HEK293 (cell line): ENCODE results near the gene CELF1.
A peak's percentile ranks its signal among the peaks of the same experiment; 100 is the strongest.
"Not testable (repeated sequence)": the region's sequence is repeated elsewhere in the genome, so short reads cannot be mapped to it uniquely, and the experiment has no call there.

Source experiments
- CTCF ChIA-PET: fragments of 350-600 bp; formaldehyde crosslinking; extraction: SDS; loops from one replicate; lab custom pipeline; 2021; ENCODE audit warnings: antibody characterized with exemption; lab: Yijun Ruan, JAX
- POLR2A ChIA-PET: fragments of 300-600 bp; formaldehyde crosslinking; extraction: SDS; loops from one replicate; lab custom pipeline; 2020; ENCODE audit warnings: antibody characterized with exemption, inconsistent platforms; lab: Yijun Ruan, JAX
- H3K27ac ChIP-seq: fragments of 200-500 bp; sonication (Bioruptor generic); 2 replicates; pipeline ENCODE4 v1.5.1; 2014; ENCODE audit warnings: low read depth, low read length, control low read depth, inconsistent platforms; ENCODE audit errors: extremely low read depth
- H3K36me3 ChIP-seq, 2 experiments: fragments of 200-500 bp in 1 of 2; sonication (Bioruptor generic) in 1 of 2; 1 replicate in 1 of 2; 2 replicates in 1 of 2; pipeline ENCODE4 v1.5.1; 2014 to 2017; ENCODE audit warnings: inconsistent platforms in 2 of 2, low read length in 2 of 2; ENCODE audit not compliant: control insufficient read depth in 2 of 2, insufficient read depth in 1 of 2
- H3K4me1 ChIP-seq: fragments of 200-500 bp; sonication (Bioruptor generic); 2 replicates; pipeline ENCODE4 v1.5.1; 2014; ENCODE audit warnings: mild to moderate bottlenecking, low read length, inconsistent platforms; ENCODE audit not compliant: control insufficient read depth, insufficient read depth
- H3K4me3 ChIP-seq: 2 replicates; pipeline ENCODE4 v1.5.1; 2011; ENCODE audit warnings: low read depth, mild to moderate bottlenecking, control low read depth, low read length, moderate library complexity
- H3K9me3 ChIP-seq: fragments of 200-500 bp; sonication (Bioruptor generic); 2 replicates; pipeline ENCODE4 v1.5.1; 2014; ENCODE audit warnings: low read depth, low read length, inconsistent platforms; ENCODE audit not compliant: control insufficient read depth, insufficient read depth
- KLF10 ChIP-seq: fragments of 450-650 bp; IDR thresholded peaks from 2 replicates; pipeline ENCODE4 v1.5.1; 2018; ENCODE audit warnings: missing biosample characterization, mild to moderate bottlenecking, missing genetic modification characterization
- WT1 ChIP-seq: fragments of 450-650 bp; formaldehyde crosslinking; IDR thresholded peaks from 2 replicates; pipeline ENCODE4 v1.5.1; 2016; ENCODE audit warnings: missing biosample characterization, missing genetic modification characterization
- YY2 ChIP-seq: fragments of 450-650 bp; formaldehyde crosslinking; IDR thresholded peaks from 2 replicates; pipeline ENCODE4 v1.5.1; 2016; ENCODE audit warnings: missing biosample characterization, missing genetic modification characterization
- ZBTB48 ChIP-seq: fragments of 450-650 bp; formaldehyde crosslinking; IDR thresholded peaks from 2 replicates; pipeline ENCODE4 v1.5.1; 2016; ENCODE audit warnings: missing biosample characterization, missing genetic modification characterization
- ZNF121 ChIP-seq: fragments of 450-650 bp; formaldehyde crosslinking; IDR thresholded peaks from 2 replicates; pipeline ENCODE4 v1.5.1; 2016; ENCODE audit warnings: missing biosample characterization, missing genetic modification characterization
- ZNF221 ChIP-seq: fragments of 450-650 bp; formaldehyde crosslinking; IDR thresholded peaks from 2 replicates; pipeline ENCODE4 v1.5.1; 2017; ENCODE audit warnings: missing biosample characterization, missing genetic modification characterization, borderline replicate concordance
- ZNF24 ChIP-seq: fragments of 450-650 bp; formaldehyde crosslinking; IDR thresholded peaks from 2 replicates; pipeline ENCODE4 v1.5.1; 2016; ENCODE audit warnings: missing biosample characterization, missing genetic modification characterization
- ZNF362 ChIP-seq: fragments of 450-650 bp; formaldehyde crosslinking; IDR thresholded peaks from 2 replicates; pipeline ENCODE4 v1.5.1; 2016; ENCODE audit warnings: missing biosample characterization, missing genetic modification characterization
- ZNF600 ChIP-seq: fragments of 450-650 bp; formaldehyde crosslinking; IDR thresholded peaks from 2 replicates; pipeline ENCODE4 v1.5.1; 2016; ENCODE audit warnings: missing biosample characterization, missing genetic modification characterization
- ZSCAN16 ChIP-seq: fragments of 450-650 bp; formaldehyde crosslinking; IDR thresholded peaks from 2 replicates; pipeline ENCODE4 v1.5.1; 2016; ENCODE audit warnings: missing biosample characterization, missing genetic modification characterization
- ZXDB ChIP-seq: fragments of 450-650 bp; formaldehyde crosslinking; IDR thresholded peaks from 2 replicates; pipeline ENCODE4 v1.5.1; 2016; ENCODE audit warnings: missing biosample characterization, missing genetic modification characterization
- TF ChIP-seq, protein P1 (sequence below): fragments of 450-650 bp; formaldehyde crosslinking; IDR thresholded peaks from 2 replicates; pipeline ENCODE4 v1.5.1; 2016; ENCODE audit warnings: missing biosample characterization, missing genetic modification characterization
- TF ChIP-seq, protein P2 (sequence below): fragments of 450-650 bp; formaldehyde crosslinking; IDR thresholded peaks from 2 replicates; pipeline ENCODE4 v1.5.1; 2016; ENCODE audit warnings: missing biosample characterization, missing genetic modification characterization

The CELF1 gene

GRCh38 chr11:47564366-47564765 lies 11.4 kb upstream of the CELF1 start:
- not testable (repeated sequence) for H3K27ac ChIP-seq, H3K4me3 ChIP-seq, H3K4me1 ChIP-seq, H3K9me3 ChIP-seq
- ChIA-PET POLR2A (interaction anchor here (1.0 to 5.0 kb wide), 3 partner anchors 12 to 284 kb away, joined by 4 to 31 read pairs (median 14); partner anchors contain the start of genes CELF1, KBTBD4, NDUFS3 and NUP160), CTCF (interaction anchor here (0.6 to 4.1 kb wide), 5 partner anchors 9 to 350 kb away, joined by 3 to 16 read pairs (median 4); partner anchors contain the start of genes CELF1 and DDB2)
- H3K36me3 ChIP-seq: peaks cover 3 to 11% of the 10 kb centered on the region in 2 experiments; a peak in 2 of 3 replicates
- 0 out of 2 replicates have a peak, but pooled peaks have one; percentile 10 for TF ChIP-seq ZNF121 (tag by site-specific recombination)

- CTCF ChIA-PET: interaction anchor here (0.6 kb wide), 1 partner anchor 729 kb away, joined by 3 read pairs; no protein-coding TSS in a partner anchor
- H3K27ac ChIP-seq, H3K36me3 ChIP-seq, H3K4me1 ChIP-seq, H3K4me3 ChIP-seq, H3K9me3 ChIP-seq: not testable (repeated sequence)
- POLR2A ChIA-PET: interaction anchor here (0.6 to 3.7 kb wide), 3 partner anchors 10 to 13 kb away, joined by 4 to 14 read pairs (median 4); partner anchors contain the start of gene CELF1
- TF ChIP-seq, protein P1, sequence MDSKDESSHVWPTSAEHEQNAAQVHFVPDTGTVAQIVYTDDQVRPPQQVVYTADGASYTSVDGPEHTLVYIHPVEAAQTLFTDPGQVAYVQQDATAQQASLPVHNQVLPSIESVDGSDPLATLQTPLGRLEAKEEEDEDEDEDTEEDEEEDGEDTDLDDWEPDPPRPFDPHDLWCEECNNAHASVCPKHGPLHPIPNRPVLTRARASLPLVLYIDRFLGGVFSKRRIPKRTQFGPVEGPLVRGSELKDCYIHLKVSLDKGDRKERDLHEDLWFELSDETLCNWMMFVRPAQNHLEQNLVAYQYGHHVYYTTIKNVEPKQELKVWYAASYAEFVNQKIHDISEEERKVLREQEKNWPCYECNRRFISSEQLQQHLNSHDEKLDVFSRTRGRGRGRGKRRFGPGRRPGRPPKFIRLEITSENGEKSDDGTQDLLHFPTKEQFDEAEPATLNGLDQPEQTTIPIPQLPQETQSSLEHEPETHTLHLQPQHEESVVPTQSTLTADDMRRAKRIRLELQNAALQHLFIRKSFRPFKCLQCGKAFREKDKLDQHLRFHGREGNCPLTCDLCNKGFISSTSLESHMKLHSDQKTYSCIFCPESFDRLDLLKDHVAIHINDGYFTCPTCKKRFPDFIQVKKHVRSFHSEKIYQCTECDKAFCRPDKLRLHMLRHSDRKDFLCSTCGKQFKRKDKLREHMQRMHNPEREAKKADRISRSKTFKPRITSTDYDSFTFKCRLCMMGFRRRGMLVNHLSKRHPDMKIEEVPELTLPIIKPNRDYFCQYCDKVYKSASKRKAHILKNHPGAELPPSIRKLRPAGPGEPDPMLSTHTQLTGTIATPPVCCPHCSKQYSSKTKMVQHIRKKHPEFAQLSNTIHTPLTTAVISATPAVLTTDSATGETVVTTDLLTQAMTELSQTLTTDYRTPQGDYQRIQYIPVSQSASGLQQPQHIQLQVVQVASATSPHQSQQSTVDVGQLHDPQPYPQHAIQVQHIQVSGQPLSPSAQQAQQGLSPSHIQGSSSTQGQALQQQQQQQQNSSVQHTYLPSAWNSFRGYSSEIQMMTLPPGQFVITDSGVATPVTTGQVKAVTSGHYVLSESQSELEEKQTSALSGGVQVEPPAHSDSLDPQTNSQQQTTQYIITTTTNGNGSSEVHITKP (tag by site-specific recombination): peak; percentile 82
- TF ChIP-seq ZNF600 (tag by site-specific recombination) (peak; percentile 61), ZNF362 (tag by site-specific recombination) (0 out of 2 replicates have a peak, but pooled peaks have one; percentile 15)
Observed at GRCh38 chr11:47562393-47562792, 9.5 kb upstream of the CELF1 start.

DNA sequence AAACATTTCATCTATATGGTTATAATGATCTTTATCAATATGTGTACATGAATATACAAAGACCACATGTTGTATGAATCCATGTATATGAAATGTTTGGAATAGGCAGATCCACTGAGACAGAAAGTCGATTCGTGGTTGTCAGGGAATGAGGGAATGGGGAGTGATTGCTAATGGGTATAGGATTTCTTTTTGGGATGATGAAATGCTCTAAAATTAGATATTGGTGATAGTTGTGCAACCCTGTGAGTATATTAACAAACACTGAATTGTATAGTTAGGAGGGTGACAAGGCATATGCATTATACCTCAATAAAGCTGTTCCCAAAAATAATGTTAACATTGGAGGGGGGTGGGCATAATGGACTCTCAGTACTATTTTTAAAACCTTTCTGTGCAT lies 7.5 kb upstream of the CELF1 start:
- CTCF ChIA-PET: no interaction called here
- Histone ChIP-seq H3K36me3 (no peaks in the 10 kb centered on the region; a peak in 1 of 3 replicates), H3K27ac (no peak overlapping the region), H3K4me3 (no peak overlapping the region), H3K4me1 (no peaks in the 10 kb centered on the region), H3K9me3 (no peaks in the 10 kb centered on the region)
- POLR2A ChIA-PET: no interaction called here
- TF ChIP-seq ZNF221 (tag by site-specific recombination) (no peak), ZSCAN16 (tag by site-specific recombination) (no peak), ZNF24 (tag by site-specific recombination) (no peak), ZXDB (tag by site-specific recombination) (no peak), WT1 (tag by site-specific recombination) (peak; percentile 48; the same call in 1 of the 2 replicates), ZBTB48 (tag by site-specific recombination) (no peak)
- TF ChIP-seq, protein P2, sequence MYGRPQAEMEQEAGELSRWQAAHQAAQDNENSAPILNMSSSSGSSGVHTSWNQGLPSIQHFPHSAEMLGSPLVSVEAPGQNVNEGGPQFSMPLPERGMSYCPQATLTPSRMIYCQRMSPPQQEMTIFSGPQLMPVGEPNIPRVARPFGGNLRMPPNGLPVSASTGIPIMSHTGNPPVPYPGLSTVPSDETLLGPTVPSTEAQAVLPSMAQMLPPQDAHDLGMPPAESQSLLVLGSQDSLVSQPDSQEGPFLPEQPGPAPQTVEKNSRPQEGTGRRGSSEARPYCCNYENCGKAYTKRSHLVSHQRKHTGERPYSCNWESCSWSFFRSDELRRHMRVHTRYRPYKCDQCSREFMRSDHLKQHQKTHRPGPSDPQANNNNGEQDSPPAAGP: no peak

DNA sequence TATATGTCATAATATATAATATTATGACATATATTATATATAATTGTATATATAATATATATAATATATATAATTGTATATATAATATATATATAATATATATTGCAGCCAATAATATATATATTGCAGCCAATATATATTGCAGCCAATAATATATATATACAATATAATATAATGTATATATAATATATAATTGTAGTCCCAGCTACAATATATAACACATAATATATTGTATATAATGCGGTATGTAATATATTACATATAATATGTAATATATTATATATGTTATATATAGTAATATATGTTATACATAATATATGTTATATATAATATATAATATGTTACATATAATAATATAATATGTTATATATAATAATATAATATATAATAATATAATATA lies 5.8 kb upstream of the CELF1 start:
- H3K4me1 ChIP-seq: no peaks in the 10 kb centered on the region
- no peak overlapping the region for H3K27ac ChIP-seq
- no peaks in the 10 kb centered on the region for H3K9me3 ChIP-seq
- TF ChIP-seq KLF10 (tag by site-specific recombination) (no peak), YY2 (tag by site-specific recombination) (no peak)
- no peaks in the 10 kb centered on the region; a peak in 1 of 3 replicates for H3K36me3 ChIP-seq
- ChIA-PET POLR2A (no interaction called here), CTCF (interaction anchor here (0.6 kb wide), 1 partner anchor 54 kb away, joined by 4 read pairs; no protein-coding TSS in a partner anchor)
- no peak overlapping the region for H3K4me3 ChIP-seq
